Retinal pigment epithelial cell (primary cell): ENCODE results near the gene SLC25A34.

Experiments used
- DNase-seq: peaks from one replicate; pipeline ENCODE4 v3.0.0-alpha.2; 2010; ENCODE audit warnings: low read depth
- H3K4me3 ChIP-seq: 2 replicates; pipeline ENCODE4 v1.5.1; 2011; ENCODE audit warnings: mild to moderate bottlenecking, low read length, control low read depth, moderate library complexity
- TF ChIP-seq, protein P1 (sequence below): conservative IDR thresholded peaks from 2 replicates; pipeline ENCODE4 v1.5.1; 2011; ENCODE audit warnings: low read depth, low read length, control low read depth, inconsistent platforms

Gene SLC25A34

GRCh38 chr1:15775706-15776105 is 39.6 kb downstream of the SLC25A34 start:
- TF ChIP-seq, protein P1, sequence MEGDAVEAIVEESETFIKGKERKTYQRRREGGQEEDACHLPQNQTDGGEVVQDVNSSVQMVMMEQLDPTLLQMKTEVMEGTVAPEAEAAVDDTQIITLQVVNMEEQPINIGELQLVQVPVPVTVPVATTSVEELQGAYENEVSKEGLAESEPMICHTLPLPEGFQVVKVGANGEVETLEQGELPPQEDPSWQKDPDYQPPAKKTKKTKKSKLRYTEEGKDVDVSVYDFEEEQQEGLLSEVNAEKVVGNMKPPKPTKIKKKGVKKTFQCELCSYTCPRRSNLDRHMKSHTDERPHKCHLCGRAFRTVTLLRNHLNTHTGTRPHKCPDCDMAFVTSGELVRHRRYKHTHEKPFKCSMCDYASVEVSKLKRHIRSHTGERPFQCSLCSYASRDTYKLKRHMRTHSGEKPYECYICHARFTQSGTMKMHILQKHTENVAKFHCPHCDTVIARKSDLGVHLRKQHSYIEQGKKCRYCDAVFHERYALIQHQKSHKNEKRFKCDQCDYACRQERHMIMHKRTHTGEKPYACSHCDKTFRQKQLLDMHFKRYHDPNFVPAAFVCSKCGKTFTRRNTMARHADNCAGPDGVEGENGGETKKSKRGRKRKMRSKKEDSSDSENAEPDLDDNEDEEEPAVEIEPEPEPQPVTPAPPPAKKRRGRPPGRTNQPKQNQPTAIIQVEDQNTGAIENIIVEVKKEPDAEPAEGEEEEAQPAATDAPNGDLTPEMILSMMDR: no peak

GRCh38 chr1:15777909-15778707 is 42.0 kb downstream of the SLC25A34 start:
- no peak overlapping the region for H3K4me3 ChIP-seq
- TF ChIP-seq, protein P1: no peak
- no peak for DNase-seq

More at GRCh38 chr1:15775706-15776105, 39.6 kb downstream of the SLC25A34 start:
- H3K4me3 ChIP-seq: no peak overlapping the region
- no peak for DNase-seq

DNA sequence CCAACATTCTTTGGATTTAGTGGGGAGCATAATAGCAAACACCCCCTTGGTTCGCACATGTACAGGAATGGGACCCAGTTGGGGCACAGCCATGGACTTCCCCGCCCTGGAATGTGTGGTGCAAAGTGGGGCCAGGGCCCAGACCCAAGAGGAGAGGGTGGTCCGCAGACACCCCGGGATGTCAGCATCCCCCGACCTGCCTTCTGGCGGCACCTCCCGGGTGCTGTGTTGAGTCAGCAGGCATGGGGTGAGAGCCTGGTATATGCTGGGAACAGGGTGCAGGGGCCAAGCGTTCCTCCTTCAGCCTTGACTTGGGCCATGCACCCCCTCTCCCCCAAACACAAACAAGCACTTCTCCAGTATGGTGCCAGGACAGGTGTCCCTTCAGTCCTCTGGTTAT is 49.6 kb downstream of the SLC25A34 start:
- H3K4me3 ChIP-seq: no peak overlapping the region
- TF ChIP-seq, protein P1: no peak
- DNase-seq: no peak

DNA sequence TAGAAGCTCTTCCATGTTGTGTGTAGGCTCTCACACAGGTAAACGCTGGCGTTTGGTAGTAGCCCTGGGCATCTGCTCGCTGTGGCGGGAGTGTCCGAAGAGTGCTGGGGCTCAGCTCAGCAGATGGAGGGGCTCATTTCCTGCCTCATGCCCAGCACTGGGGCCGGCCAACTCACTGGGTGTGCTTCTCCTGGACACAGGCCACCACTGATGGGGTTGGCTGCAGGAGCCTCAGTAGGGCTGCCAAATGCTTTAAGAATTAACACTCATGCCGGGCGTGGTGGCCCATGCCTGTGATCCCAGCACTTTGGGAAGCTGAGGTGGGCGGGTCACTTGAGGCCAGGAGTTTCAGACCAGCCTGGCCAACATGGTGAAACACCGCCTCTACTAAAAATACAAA is 50.5 kb downstream of the SLC25A34 start:
- TF ChIP-seq, protein P1: no peak
- no peak overlapping the region for H3K4me3 ChIP-seq
- no peak for DNase-seq

DNA sequence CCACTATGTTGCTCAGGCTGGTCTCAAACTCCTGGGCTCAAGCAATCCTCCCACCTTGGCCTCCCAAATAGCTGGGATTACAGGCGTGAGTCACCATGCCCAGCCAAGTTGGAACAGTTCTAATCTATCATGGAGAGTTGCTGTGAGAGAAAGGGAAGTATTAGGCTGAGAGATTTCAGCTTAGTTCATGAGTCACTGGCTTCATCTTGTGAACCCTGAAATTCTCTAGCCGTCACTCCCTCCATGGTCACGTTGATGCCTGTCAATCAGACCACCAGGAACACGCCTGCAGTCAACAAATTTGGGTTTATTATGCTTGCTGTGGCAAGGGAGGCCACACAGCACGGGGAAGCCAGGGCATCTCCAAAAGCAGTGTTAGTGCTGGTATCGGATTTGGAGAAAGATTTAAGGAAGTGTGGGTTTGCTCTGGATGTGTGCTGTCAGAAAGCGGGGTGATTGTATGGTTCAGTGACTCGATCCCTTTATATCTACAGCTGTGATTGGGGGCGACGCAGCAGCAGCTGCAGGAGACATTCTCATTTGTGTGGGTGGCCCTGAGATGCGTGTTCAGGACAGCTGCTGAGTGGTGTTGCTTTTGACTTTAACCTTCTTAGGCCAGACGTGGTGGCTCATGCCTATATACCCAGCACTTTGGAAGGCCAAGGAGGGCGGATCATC is 52.7 kb downstream of the SLC25A34 start:
- H3K4me3 ChIP-seq: no peak overlapping the region
- TF ChIP-seq, protein P1: no peak
- DNase-seq: peak; percentile 83
